ENCODE data around the gene FUOM.

DNA sequence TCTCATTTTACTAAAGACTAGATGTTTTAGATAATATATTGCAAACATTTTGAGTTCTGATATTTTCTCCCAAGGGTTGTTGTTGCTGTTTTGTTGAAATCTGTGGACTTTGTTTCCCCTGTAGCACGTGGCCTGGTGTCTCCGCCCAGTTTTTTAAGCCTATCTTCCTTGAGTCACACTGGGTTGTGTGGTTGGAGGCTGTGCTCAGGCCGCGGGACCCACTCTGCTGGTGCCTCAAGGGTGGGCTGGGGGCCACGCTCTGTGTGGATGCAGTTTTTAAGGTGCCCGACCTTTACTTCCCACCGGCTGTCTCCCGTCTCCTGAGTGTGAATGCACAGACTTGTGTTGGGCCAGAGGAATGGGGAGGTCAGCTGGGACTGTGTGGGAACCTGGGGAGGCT lies 14.9 kb downstream of the FUOM start:
- no peak for TF ChIP-seq NFRKB (IDR thresholded peaks at IDR 0.05)
- no peak for TF ChIP-seq FOXA1 (IDR thresholded peaks at IDR 0.05)
- no peak for TF ChIP-seq SP1 (IDR thresholded peaks at IDR 0.05)
- no peak for TF ChIP-seq ZNF384 (IDR thresholded peaks at IDR 0.05)
